Caco-2 (cell line): Measurements from ENCODE around the gene TRPT1. TPM values are rescaled to one million over a fixed set of nuclear protein-coding genes. Genes with fewer than 3 reads are reported as not detected.
"Not testable (repeated sequence)": the region's sequence is repeated elsewhere in the genome, so short reads cannot be mapped to it uniquely, and the experiment has no call there.

Experiments used
- BruUV-seq: library from RNA; stranded (reverse); fragments of 400-500 nt; replicated peaks from 2 replicates; lab custom pipeline; 2021; lab: Mats Ljungman, UMichigan
- CTCF ChIA-PET: fragments of 300-600 bp; sonication (Branson Sonifier 250); formaldehyde crosslinking; loops from one replicate; lab custom pipeline; 2022; ENCODE audit warnings: antibody characterized with exemption; lab: Charles Lee
- POLR2A ChIA-PET: fragments of 300-600 bp; sonication (Branson Sonifier 250); formaldehyde crosslinking; loops from one replicate; lab custom pipeline; 2022; ENCODE audit warnings: antibody characterized with exemption; lab: Charles Lee
- DNase-seq, 2 experiments: peaks; one replicate each; pipeline versions ENCODE4 v3.0.0 to v3.0.0-alpha.2; 2020 to 2022
- H3K27me3 ChIP-seq: replicated peaks from 2 replicates; pipeline ENCODE4 v1.6.0; 2011; ENCODE audit warnings: low read length; ENCODE audit not compliant: control insufficient read depth, insufficient read depth
- H3K36me3 ChIP-seq: 2 replicates; pipeline ENCODE4 v1.5.1; 2011; ENCODE audit warnings: low read length; ENCODE audit not compliant: control insufficient read depth, insufficient read depth
- H3K4me1 ChIP-seq: fragments of 250-450 bp; sonication (Bioruptor Pico); 2 replicates; pipeline ENCODE4 v1.5.1; 2020; ENCODE audit warnings: mild to moderate bottlenecking
- H3K4me3 ChIP-seq: 2 replicates; pipeline ENCODE4 v1.5.1; 2011; ENCODE audit warnings: low read depth, mild to moderate bottlenecking, control low read depth, low read length
- H3K9me3 ChIP-seq: fragments of 250-450 bp; sonication (Bioruptor Pico); 2 replicates; pipeline ENCODE4 v1.5.1; 2020; ENCODE audit warnings: mild to moderate bottlenecking, moderate library complexity
- H3K27ac Mint-ChIP-seq: one replicate; pipeline ENCODE4 v1.8.0; 2022; ENCODE audit warnings: mixed read lengths; ENCODE audit not compliant: unreplicated experiment
- H3K27me3 Mint-ChIP-seq: one replicate; pipeline ENCODE4 v1.8.0; 2022; ENCODE audit warnings: mixed read lengths; ENCODE audit not compliant: insufficient read depth, unreplicated experiment
- H3K36me3 Mint-ChIP-seq: one replicate; pipeline ENCODE4 v1.8.0; 2022; ENCODE audit warnings: mild to moderate bottlenecking, mixed read lengths; ENCODE audit not compliant: insufficient read depth, unreplicated experiment
- H3K4me1 Mint-ChIP-seq: one replicate; pipeline ENCODE4 v1.8.0; 2022; ENCODE audit warnings: low read depth, mixed read lengths; ENCODE audit not compliant: unreplicated experiment
- H3K4me3 Mint-ChIP-seq: one replicate; pipeline ENCODE4 v1.8.0; 2022; ENCODE audit warnings: mild to moderate bottlenecking, moderate library complexity, mixed read lengths; ENCODE audit not compliant: unreplicated experiment
- H3K9me3 Mint-ChIP-seq: one replicate; pipeline ENCODE4 v1.8.0; 2022; ENCODE audit warnings: mixed read lengths; ENCODE audit not compliant: unreplicated experiment
- CTCF ChIP-seq, 2 experiments: fragments of 200-600 bp in 1 of 2; IDR thresholded peaks; 1 replicate in 1 of 2; 2 replicates in 1 of 2; pipeline versions ENCODE4 v1.5.1 to v1.8.0; 2011 to 2022; ENCODE audit warnings: antibody characterized with exemption in 1 of 2, control low read depth in 1 of 2, inconsistent platforms in 1 of 2, low read depth in 1 of 2, low read length in 1 of 2, mild to moderate bottlenecking in 1 of 2, moderate library complexity in 1 of 2; ENCODE audit not compliant: insufficient read depth in 1 of 2, severe bottlenecking in 1 of 2, unreplicated experiment in 1 of 2
- intact Hi-C: fragments of 100-400 bp; cut with micrococcal nuclease; formaldehyde crosslinking; loops from one replicate; pipeline ENCODE4 v1.10.0; 2022; ENCODE audit not compliant: unreplicated experiment
- total RNA-seq: library from RNA; stranded (reverse); gene quantifications from 2 replicates; pipeline ENCODE4 v1.2.3, GENCODE V29; 2022

TRPT1 gene
- total RNA-seq, 1 experiment from 2014 or later, result 32.1 TPM

DNA sequence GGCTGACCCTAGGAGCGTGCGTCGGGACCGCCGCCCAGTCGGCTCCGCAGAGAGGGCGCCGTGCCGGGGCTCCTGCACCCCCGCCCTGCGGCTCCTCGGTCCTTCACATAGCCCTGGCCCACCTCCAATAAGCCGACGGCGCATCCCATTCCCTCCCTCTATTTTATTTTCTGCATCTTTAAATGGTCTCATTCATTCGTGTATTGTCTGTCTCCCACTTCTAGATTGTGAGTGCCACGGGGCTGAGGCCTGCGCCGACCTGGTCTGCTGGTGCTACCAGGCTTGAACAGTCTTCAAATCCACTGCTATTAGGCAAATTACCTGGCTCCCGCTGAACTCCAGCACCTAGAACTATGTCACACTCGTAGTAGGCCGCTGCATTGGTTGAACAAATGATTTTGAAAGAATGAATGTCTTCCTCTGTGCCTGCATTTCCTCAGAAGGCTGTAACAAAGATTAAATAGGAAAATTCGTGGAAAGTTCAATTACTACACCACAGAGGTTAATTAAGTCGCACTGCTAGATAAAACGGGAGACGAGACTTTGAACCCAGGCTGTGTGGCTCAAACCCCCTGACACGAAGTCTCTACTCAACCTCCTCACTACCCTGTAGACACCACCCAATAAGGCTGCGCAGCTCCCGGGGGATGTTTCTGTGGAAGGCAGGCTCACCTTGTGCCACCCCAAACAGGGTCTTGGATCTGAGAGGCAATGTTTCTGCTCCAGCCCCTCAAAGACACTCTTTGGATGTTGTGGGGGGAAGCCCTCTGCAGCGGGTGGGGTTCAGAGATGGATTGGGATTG is 21.9 kb upstream of the TRPT1 start:
- 0 out of 2 replicates have a peak, but pooled peaks cover 3% of the 10 kb centered on the region for H3K36me3 ChIP-seq
- intact Hi-C loops, result no loop called here
- H3K9me3 Mint-ChIP-seq, result no peaks in the 10 kb centered on the region
- CTCF ChIA-PET, result interaction anchor here (0.9 kb wide), 1 partner anchor 57 kb away, joined by 3 read pairs; no protein-coding TSS in a partner anchor
- no peaks in the 10 kb centered on the region for H3K27me3 Mint-ChIP-seq
- BruUV-seq, result no TSS peak
- H3K4me3 Mint-ChIP-seq, result peak overlapping the region; percentile 97
- H3K4me1 ChIP-seq, result peaks cover 27% of the 10 kb centered on the region
- H3K27me3 ChIP-seq, result no peaks in the 10 kb centered on the region
- DNase-seq, result no peak
- POLR2A ChIA-PET, result interaction anchor here (2.0 kb wide), 1 partner anchor 21 kb away, joined by 22 read pairs; no protein-coding TSS in a partner anchor
- peak overlapping the region; percentile 91 for H3K4me3 ChIP-seq
- H3K27ac Mint-ChIP-seq, result no peak overlapping the region
- no peak for TF ChIP-seq CTCF (IDR thresholded peaks at IDR 0.05; ENCODE audit: insufficient read depth in 1 of 2, low read depth in 1 of 2, low read length in 1 of 2, severe bottlenecking in 1 of 2, unreplicated experiment in 1 of 2)
- peaks cover 20% of the 10 kb centered on the region for H3K4me1 Mint-ChIP-seq
- peaks cover 49% of the 10 kb centered on the region for H3K36me3 Mint-ChIP-seq
- H3K9me3 ChIP-seq, result no peaks in the 10 kb centered on the region

DNA sequence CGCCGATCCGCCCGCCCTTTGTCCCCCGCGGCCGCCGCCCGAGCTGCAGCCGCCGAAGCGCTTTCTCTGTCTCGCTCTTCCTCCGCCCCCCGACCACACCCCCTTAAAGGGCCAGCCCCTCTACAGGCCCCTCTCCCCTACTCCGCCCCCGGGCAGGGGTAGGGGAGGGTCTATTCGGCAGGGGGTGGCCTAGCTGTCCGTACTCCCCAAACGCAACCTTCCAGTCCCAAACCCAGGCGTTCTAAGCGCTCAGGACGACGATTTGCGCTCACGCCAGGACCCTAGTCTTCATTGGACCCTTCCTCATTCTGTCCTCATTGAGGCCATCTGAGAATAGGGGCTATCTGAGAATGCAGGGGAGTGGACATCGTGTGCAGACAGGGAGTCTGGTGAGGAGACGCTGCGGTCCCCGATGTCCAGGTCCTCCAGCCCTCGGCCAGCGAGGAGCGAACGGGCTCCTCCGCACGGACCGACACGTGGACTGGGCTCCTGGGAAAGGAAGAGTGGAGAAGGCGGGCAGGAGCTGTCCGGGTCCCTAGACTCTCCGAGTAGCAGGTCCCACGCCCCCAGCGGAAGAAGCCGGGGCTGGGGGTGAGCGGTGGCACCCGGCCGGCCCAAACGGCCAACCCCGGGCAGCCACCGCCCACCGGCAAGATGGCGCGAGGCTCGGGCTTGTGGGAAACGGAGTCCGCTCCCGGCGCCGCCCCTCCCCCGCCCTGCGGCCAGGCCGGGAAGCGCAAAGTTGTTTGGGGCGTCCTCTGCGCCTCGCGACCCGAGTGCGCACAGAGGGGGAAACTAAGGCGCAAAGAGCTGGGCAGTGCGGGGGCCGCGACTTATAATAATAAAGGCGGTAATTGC is 21.1 kb upstream of the TRPT1 start, which contains the start of gene PPP1R14B:
Gene PPP1R14B, minus strand, starts transcription at position 73 of the 858 bp plus-strand sequence. CDS start 270 bp downstream, outside the sequence.
- no peaks in the 10 kb centered on the region for H3K27me3 ChIP-seq
- DNase-seq, result peak; percentile 92 to 95
- BruUV-seq, result no TSS peak
- Mint-ChIP-seq H3K27ac (peak within 1 kb of the TSS; percentile 90), H3K4me3 (peak within 1 kb of the TSS; percentile 97), H3K27me3 (no peaks in the 10 kb centered on the region), H3K36me3 (peaks cover 52% of the 10 kb centered on the region), H3K4me1 (peaks cover 20% of the 10 kb centered on the region), H3K9me3 (no peaks in the 10 kb centered on the region)
- POLR2A ChIA-PET, result interaction anchor here (0.5 to 2.0 kb wide), 3 partner anchors 22 to 71 kb away, joined by 3 to 22 read pairs (median 4); partner anchors contain the start of genes PRDX5 and TRMT112
- no peaks in the 10 kb centered on the region for H3K9me3 ChIP-seq
- H3K36me3 ChIP-seq, result 0 out of 2 replicates have a peak, but pooled peaks cover 3% of the 10 kb centered on the region
- CTCF ChIA-PET, result interaction anchor here (0.6 to 1.5 kb wide), 7 partner anchors 10 to 1028 kb away, joined by 3 to 5 read pairs (median 3); partner anchors contain the start of gene NAA40
- intact Hi-C loops, result no loop called here
- peak within 1 kb of the TSS; percentile 91 for H3K4me3 ChIP-seq
- H3K4me1 ChIP-seq, result peaks cover 32% of the 10 kb centered on the region
- TF ChIP-seq CTCF (IDR thresholded peaks at IDR 0.05; ENCODE audit: insufficient read depth in 1 of 2, low read depth in 1 of 2, low read length in 1 of 2, severe bottlenecking in 1 of 2, unreplicated experiment in 1 of 2), result no peak

DNA sequence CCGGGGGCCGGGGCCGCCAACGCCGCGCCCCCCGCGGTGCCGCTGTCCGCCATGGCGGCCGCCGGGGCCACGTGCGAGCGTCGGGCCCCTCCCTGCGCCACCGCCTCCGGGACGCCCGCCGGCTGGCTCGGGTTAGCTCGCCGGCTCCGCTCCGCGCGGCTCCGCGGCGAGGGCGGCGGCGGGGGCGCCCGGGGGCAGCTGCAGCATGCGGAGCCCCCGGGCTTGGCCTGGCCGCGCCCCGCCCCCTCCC is 20.6 kb upstream of the TRPT1 start:
- intact Hi-C loops, H3K36me3 ChIP-seq, DNase-seq, H3K27me3 Mint-ChIP-seq, H3K27me3 ChIP-seq, BruUV-seq, H3K9me3 Mint-ChIP-seq, H3K9me3 ChIP-seq: not testable (repeated sequence)
- H3K4me3 Mint-ChIP-seq, result peak overlapping the region; percentile 97
- H3K27ac Mint-ChIP-seq, result peak overlapping the region; percentile 90
- H3K4me1 Mint-ChIP-seq, result peaks cover 20% of the 10 kb centered on the region
- peaks cover 52% of the 10 kb centered on the region for H3K36me3 Mint-ChIP-seq
- POLR2A ChIA-PET, result interaction anchor here (0.5 to 2.0 kb wide), 4 partner anchors 23 to 71 kb away, joined by 3 to 22 read pairs (median 4); partner anchors contain the start of genes PRDX5, STIP1 and TRMT112
- peaks cover 32% of the 10 kb centered on the region for H3K4me1 ChIP-seq
- H3K4me3 ChIP-seq, result peak overlapping the region; percentile 90
- CTCF ChIA-PET, result interaction anchor here (1.0 to 1.5 kb wide), 5 partner anchors 9 to 307 kb away, joined by 3 to 5 read pairs (median 3); partner anchors contain the start of gene NAA40
